HEK293 (cell line): Measurements from ENCODE around the gene CC2D1B.

Experiments used
- MYNN ChIP-seq: fragments of 450-650 bp; formaldehyde crosslinking; IDR thresholded peaks from 2 replicates; pipeline ENCODE4 v1.5.1; 2016; ENCODE audit warnings: missing biosample characterization, missing genetic modification characterization, borderline replicate concordance
- YY1 ChIP-seq: fragments of 450-650 bp; formaldehyde crosslinking; IDR thresholded peaks from 2 replicates; pipeline ENCODE4 v1.5.1; 2018; ENCODE audit warnings: missing biosample characterization, missing genetic modification characterization
- ZBTB10 ChIP-seq: fragments of 450-650 bp; formaldehyde crosslinking; IDR thresholded peaks from 2 replicates; pipeline ENCODE4 v1.5.1; 2016; ENCODE audit warnings: missing biosample characterization, missing genetic modification characterization
- ZIC2 ChIP-seq: fragments of 450-650 bp; formaldehyde crosslinking; IDR thresholded peaks from 2 replicates; pipeline ENCODE4 v1.5.1; 2016; ENCODE audit warnings: missing biosample characterization, missing genetic modification characterization
- ZNF121 ChIP-seq: fragments of 450-650 bp; formaldehyde crosslinking; IDR thresholded peaks from 2 replicates; pipeline ENCODE4 v1.5.1; 2016; ENCODE audit warnings: missing biosample characterization, missing genetic modification characterization
- ZNF704 ChIP-seq: fragments of 450-650 bp; formaldehyde crosslinking; IDR thresholded peaks from 2 replicates; pipeline ENCODE4 v1.5.1; 2016; ENCODE audit warnings: missing biosample characterization, missing genetic modification characterization
- ZNF792 ChIP-seq: fragments of 450-650 bp; formaldehyde crosslinking; IDR thresholded peaks from 2 replicates; pipeline ENCODE4 v1.5.1; 2016; ENCODE audit warnings: missing biosample characterization, missing genetic modification characterization
- TF ChIP-seq, protein P1 (sequence below): fragments of 450-650 bp; formaldehyde crosslinking; IDR thresholded peaks from 2 replicates; pipeline ENCODE4 v1.5.1; 2016; ENCODE audit warnings: missing biosample characterization, missing genetic modification characterization
- TF ChIP-seq, protein P2 (sequence below): fragments of 450-650 bp; formaldehyde crosslinking; conservative IDR thresholded peaks from 2 replicates; pipeline ENCODE4 v1.5.1; 2016; ENCODE audit warnings: low read depth, missing biosample characterization, missing genetic modification characterization

GRCh38 chr1:52404116-52404974 is 38.3 kb upstream of the CC2D1B start, which contains the start of the genes ORC1 and PRPF38A:
- TF ChIP-seq, protein P1, sequence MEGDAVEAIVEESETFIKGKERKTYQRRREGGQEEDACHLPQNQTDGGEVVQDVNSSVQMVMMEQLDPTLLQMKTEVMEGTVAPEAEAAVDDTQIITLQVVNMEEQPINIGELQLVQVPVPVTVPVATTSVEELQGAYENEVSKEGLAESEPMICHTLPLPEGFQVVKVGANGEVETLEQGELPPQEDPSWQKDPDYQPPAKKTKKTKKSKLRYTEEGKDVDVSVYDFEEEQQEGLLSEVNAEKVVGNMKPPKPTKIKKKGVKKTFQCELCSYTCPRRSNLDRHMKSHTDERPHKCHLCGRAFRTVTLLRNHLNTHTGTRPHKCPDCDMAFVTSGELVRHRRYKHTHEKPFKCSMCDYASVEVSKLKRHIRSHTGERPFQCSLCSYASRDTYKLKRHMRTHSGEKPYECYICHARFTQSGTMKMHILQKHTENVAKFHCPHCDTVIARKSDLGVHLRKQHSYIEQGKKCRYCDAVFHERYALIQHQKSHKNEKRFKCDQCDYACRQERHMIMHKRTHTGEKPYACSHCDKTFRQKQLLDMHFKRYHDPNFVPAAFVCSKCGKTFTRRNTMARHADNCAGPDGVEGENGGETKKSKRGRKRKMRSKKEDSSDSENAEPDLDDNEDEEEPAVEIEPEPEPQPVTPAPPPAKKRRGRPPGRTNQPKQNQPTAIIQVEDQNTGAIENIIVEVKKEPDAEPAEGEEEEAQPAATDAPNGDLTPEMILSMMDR: peak; percentile 94
- TF ChIP-seq, protein P2, sequence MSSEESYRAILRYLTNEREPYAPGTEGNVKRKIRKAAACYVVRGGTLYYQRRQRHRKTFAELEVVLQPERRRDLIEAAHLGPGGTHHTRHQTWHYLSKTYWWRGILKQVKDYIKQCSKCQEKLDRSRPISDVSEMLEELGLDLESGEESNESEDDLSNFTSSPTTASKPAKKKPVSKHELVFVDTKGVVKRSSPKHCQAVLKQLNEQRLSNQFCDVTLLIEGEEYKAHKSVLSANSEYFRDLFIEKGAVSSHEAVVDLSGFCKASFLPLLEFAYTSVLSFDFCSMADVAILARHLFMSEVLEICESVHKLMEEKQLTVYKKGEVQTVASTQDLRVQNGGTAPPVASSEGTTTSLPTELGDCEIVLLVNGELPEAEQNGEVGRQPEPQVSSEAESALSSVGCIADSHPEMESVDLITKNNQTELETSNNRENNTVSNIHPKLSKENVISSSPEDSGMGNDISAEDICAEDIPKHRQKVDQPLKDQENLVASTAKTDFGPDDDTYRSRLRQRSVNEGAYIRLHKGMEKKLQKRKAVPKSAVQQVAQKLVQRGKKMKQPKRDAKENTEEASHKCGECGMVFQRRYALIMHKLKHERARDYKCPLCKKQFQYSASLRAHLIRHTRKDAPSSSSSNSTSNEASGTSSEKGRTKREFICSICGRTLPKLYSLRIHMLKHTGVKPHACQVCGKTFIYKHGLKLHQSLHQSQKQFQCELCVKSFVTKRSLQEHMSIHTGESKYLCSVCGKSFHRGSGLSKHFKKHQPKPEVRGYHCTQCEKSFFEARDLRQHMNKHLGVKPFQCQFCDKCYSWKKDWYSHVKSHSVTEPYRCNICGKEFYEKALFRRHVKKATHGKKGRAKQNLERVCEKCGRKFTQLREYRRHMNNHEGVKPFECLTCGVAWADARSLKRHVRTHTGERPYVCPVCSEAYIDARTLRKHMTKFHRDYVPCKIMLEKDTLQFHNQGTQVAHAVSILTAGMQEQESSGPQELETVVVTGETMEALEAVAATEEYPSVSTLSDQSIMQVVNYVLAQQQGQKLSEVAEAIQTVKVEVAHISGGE (tag by site-specific recombination): peak; percentile 92
- TF ChIP-seq ZNF121 (tag by site-specific recombination) (no peak), ZBTB10 (tag by site-specific recombination) (no peak), ZIC2 (tag by site-specific recombination) (0 out of 2 replicates have a peak, but pooled peaks have one; percentile 39), ZNF704 (tag by site-specific recombination) (no peak), YY1 (tag by site-specific recombination) (peak; percentile 88), MYNN (tag by site-specific recombination) (no peak), ZNF792 (tag by site-specific recombination) (no peak)
